Left lung (tissue), 10 donors: ENCODE results near the gene FAM131C. TPM values are rescaled to one million over a fixed set of nuclear protein-coding genes. Genes with fewer than 3 reads are reported as not detected.

ENCODE experiments used
- ATAC-seq: fragments of 200-7000 bp; cut with Tn5 transposase; one replicate; pipeline ENCODE4 v1.9.1; 2020; ENCODE audit warnings: moderate library complexity
- DNase-seq, 4 donors: peaks; one replicate each; pipeline ENCODE4 v3.0.0-alpha.2; 2013 to 2020
- H3K27ac ChIP-seq, 2 donors: fragments of 200-600 bp; sonication (generic) in 1 of 2; one replicate each; pipeline versions ENCODE4 v1.5.0 to v1.8.0; 2020 to 2021
- H3K27me3 ChIP-seq, 2 donors: fragments of 200-600 bp; sonication (generic) in 1 of 2; one replicate each; pipeline versions ENCODE4 v1.5.0 to v1.8.0; 2020 to 2021
- H3K36me3 ChIP-seq, 2 donors: fragments of 200-600 bp; sonication (generic) in 1 of 2; one replicate each; pipeline versions ENCODE4 v1.5.0 to v1.8.0; 2020 to 2021
- H3K4me1 ChIP-seq, 2 donors: fragments of 200-600 bp; one replicate each; pipeline ENCODE4 v1.8.0; 2021
- H3K4me3 ChIP-seq, 2 donors: fragments of 200-600 bp; sonication (generic) in 1 of 2; one replicate each; pipeline versions ENCODE4 v1.5.0 to v1.8.0; 2020 to 2021; ENCODE audit warnings: mild to moderate bottlenecking in 1 of 2
- H3K9me3 ChIP-seq, 2 donors: fragments of 200-600 bp; sonication (generic) in 1 of 2; one replicate each; pipeline versions ENCODE4 v1.5.0 to v1.8.0; 2020 to 2021
- CTCF ChIP-seq, 2 donors: fragments of 200-600 bp; sonication (generic) in 1 of 2; IDR thresholded peaks; one replicate each; pipeline versions ENCODE4 v1.5.0 to v1.8.0; 2021; ENCODE audit warnings: antibody characterized with exemption in 2 of 2
- intact Hi-C, 2 donors: fragments of 100-400 bp; cut with DNase I; formaldehyde crosslinking; loops; one replicate each; pipeline versions ENCODE4 v1.11.2 to v1.14.2; 2022
- polyA plus RNA-seq, 6 donors: library from polyadenylated mRNA; unstranded; fragments of 120-200 nt; gene quantifications; one replicate each; pipeline ENCODE4 v1.2.1, GENCODE V29; 2013; ENCODE audit not compliant: insufficient read length in 6 of 6
- total RNA-seq, 2 donors: library from RNA; stranded (reverse); fragmentation: NEBNext Ultra II Directional; extraction: Animal tissue kit (Norgen Biotek cat#: 25700); gene quantifications; one replicate each; pipeline ENCODE4 v1.2.1, GENCODE V29; 2021
- donor health status: DM: no; HTN: yes; CAD: no.
- donor health status: DM: no; HTN: no; CAD: no.

The FAM131C gene
- total and polyA plus RNA-seq, 8 donors, result 0.08 to 0.21 (median 0.17) TPM; not detected in 4

DNA sequence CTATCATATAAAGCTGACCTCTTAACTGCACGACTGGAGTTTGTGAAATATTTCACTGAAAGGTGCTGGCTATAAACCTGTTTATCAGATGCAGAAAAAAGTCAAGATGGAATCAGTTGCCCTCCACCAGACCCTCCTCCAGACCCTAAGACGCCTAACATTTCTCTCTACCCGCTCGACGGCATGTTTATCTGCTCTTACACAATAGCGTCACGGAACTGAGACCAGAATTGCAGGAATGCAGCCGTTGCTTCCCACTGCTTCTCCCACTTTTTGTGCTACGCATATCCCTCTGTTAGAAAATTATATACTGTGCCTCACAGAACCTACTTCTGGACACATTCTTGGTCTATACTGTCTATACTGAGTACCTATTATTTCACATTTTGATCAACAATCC lies 28.2 kb upstream of the FAM131C start:
- Histone ChIP-seq H3K4me1 (no peaks in the 10 kb centered on the region), H3K27ac (no peak overlapping the region), H3K27me3 (peaks cover 0 to 4% of the 10 kb centered on the region in 2 donors), H3K36me3 (no peaks in the 10 kb centered on the region), H3K9me3 (no peaks in the 10 kb centered on the region), H3K4me3 (no peak overlapping the region)
- ATAC-seq, result no peak
- intact Hi-C loops, result no loop called here
- TF ChIP-seq CTCF (IDR thresholded peaks at IDR 0.05), result no peak
- peak in 1 of 4 donors; percentile 40 for DNase-seq

DNA sequence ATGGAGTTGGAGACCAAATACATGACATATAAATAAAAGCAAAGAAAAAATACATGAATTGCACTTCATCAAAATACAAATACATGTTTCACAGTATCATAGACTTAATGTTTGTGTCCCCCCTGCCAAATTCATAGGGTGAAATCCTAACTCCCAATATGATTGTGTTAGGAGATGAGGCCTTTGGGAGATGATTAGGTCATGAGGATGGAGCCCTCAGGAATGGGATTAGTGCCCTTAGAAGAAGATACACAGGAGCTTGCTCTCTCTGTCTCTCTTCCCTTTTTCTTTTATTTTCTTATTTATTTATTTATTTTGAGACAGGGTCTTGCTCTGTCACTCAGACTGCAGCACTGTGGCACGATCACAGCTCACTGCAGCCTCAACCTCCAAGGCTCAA lies 26.0 kb upstream of the FAM131C start:
- H3K4me3 ChIP-seq, result no peak overlapping the region
- no peaks in the 10 kb centered on the region for H3K9me3 ChIP-seq
- peaks cover 0 to 12% of the 10 kb centered on the region in 2 donors for H3K27me3 ChIP-seq
- no peaks in the 10 kb centered on the region for H3K4me1 ChIP-seq
- H3K36me3 ChIP-seq, result no peaks in the 10 kb centered on the region
- intact Hi-C loops, result no loop called here
- DNase-seq, result no peak
- no peak for ATAC-seq
- no peak for TF ChIP-seq CTCF (IDR thresholded peaks at IDR 0.05)
- no peak overlapping the region for H3K27ac ChIP-seq

- no peaks in the 10 kb centered on the region for H3K36me3 ChIP-seq
- H3K4me1 ChIP-seq, result no peaks in the 10 kb centered on the region
- H3K27ac ChIP-seq, result no peak overlapping the region
- no peaks in the 10 kb centered on the region for H3K9me3 ChIP-seq
- intact Hi-C loops, result no loop called here
- H3K27me3 ChIP-seq, result peaks cover 0 to 8% of the 10 kb centered on the region in 2 donors
- no peak for TF ChIP-seq CTCF (IDR thresholded peaks at IDR 0.05)
- DNase-seq, result peak in 1 of 4 donors; percentile 4
- no peak overlapping the region for H3K4me3 ChIP-seq
- no peak for ATAC-seq
Measured at GRCh38 chr1:16095447-16095846, 22.0 kb upstream of the FAM131C start.

DNA sequence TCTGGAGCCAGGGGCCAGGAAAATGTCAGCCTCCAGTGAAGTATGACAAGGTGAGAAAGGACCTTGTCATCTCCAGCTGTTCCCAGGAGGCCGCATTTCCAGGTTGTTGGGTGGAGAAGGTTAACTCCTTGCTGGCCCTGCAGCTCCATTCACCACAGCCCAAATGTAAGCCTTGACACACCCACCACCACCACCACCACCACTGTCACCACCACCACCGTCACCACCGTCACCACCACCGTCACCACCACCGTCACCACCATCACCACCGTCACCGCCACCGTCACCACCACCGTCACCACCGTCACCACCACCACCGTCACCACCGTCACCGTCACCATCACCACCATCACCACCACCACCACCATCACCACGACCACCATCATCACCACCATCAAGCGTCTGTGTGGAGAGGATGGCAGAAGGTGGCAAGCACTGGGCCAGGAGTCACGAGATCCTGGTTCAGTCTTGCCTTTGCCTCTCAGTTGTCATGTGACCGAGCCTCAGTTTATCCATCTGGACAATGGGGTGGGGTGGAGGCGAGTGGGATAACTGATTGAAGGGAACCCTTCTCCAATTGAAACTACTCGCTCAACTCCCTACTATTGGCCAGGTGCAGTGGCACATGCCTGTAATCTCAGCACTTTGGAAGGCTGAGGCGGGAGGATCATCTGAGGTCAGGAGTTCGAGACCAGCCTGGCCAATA lies 21.2 kb upstream of the FAM131C start:
- intact Hi-C loops, result no loop called here
- no peak overlapping the region for H3K27ac ChIP-seq
- H3K4me1 ChIP-seq, result no peaks in the 10 kb centered on the region
- H3K27me3 ChIP-seq, result peaks cover 0 to 8% of the 10 kb centered on the region in 2 donors
- H3K4me3 ChIP-seq, result no peak overlapping the region
- H3K36me3 ChIP-seq, result no peaks in the 10 kb centered on the region
- no peaks in the 10 kb centered on the region for H3K9me3 ChIP-seq
- DNase-seq (peak in 1 of 4 donors; percentile 41), ATAC-seq (no peak)
- TF ChIP-seq CTCF (IDR thresholded peaks at IDR 0.05), result no peak

GRCh38 chr1:16093611-16094010 lies 20.2 kb upstream of the FAM131C start:
- peaks cover 0 to 8% of the 10 kb centered on the region in 2 donors for H3K27me3 ChIP-seq
- TF ChIP-seq CTCF (IDR thresholded peaks at IDR 0.05), result no peak
- intact Hi-C loops, result no loop called here

More at GRCh38 chr1:16093611-16094010, 20.2 kb upstream of the FAM131C start:
- ATAC-seq, result no peak
- no peak overlapping the region for H3K27ac ChIP-seq
- peak in 1 of 4 donors; percentile 37 for DNase-seq
- no peaks in the 10 kb centered on the region for H3K9me3 ChIP-seq
- H3K4me3 ChIP-seq, result no peak overlapping the region
- no peaks in the 10 kb centered on the region for H3K36me3 ChIP-seq
- no peaks in the 10 kb centered on the region for H3K4me1 ChIP-seq
